ENCODE measurements around the gene MRPL40.

DNA sequence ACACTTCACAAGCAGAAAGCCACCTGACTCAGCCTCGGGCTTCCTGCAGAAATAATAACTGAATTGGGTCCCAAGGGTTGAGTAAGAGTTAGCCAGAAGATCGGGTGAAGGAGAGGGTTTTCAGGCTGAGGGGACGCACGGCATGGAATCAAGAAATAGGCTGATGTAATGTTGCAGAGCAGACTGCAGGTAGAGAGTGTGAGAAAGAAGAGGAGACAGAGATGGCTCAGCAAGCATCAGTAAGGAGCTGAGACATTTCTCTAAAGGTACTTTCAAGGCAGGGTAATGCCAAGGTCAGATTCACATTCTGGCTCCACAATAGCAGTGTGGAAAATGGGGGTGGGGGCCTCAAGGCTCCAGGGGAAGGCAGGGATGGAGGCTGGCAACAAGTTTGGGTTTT, 19.4 kb upstream of the MRPL40 start:
- TF ChIP-seq, protein P1, sequence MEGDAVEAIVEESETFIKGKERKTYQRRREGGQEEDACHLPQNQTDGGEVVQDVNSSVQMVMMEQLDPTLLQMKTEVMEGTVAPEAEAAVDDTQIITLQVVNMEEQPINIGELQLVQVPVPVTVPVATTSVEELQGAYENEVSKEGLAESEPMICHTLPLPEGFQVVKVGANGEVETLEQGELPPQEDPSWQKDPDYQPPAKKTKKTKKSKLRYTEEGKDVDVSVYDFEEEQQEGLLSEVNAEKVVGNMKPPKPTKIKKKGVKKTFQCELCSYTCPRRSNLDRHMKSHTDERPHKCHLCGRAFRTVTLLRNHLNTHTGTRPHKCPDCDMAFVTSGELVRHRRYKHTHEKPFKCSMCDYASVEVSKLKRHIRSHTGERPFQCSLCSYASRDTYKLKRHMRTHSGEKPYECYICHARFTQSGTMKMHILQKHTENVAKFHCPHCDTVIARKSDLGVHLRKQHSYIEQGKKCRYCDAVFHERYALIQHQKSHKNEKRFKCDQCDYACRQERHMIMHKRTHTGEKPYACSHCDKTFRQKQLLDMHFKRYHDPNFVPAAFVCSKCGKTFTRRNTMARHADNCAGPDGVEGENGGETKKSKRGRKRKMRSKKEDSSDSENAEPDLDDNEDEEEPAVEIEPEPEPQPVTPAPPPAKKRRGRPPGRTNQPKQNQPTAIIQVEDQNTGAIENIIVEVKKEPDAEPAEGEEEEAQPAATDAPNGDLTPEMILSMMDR (IDR thresholded peaks at IDR 0.05; ENCODE audit: poor library complexity): no peak
- no peak for TF ChIP-seq EZH2 (IDR thresholded peaks at IDR 0.05; ENCODE audit: borderline replicate concordance)
- TF ChIP-seq EZH2phosphoT487 (IDR thresholded peaks at IDR 0.05; ENCODE audit: low read depth, severe bottlenecking, unreplicated experiment): no peak
